H9 (cell line): ENCODE results near the gene NHLH1. TPM values are rescaled to one million over a fixed set of nuclear protein-coding genes. Genes with fewer than 3 reads are reported as not detected.
A peak's percentile ranks its signal among the peaks of the same experiment; 100 is the strongest.

Experiments
- DNase-seq: peaks from one replicate; pipeline ENCODE4 v3.0.0-alpha.2; 2017
- H2AFZ ChIP-seq: one replicate; pipeline ENCODE4 v1.6.1; 2013; ENCODE audit warnings: mild to moderate bottlenecking, low read length, control low read depth, moderate library complexity
- H2AK5ac ChIP-seq: 2 replicates; pipeline ENCODE4 v1.6.1; 2013; ENCODE audit warnings: low read length, control low read depth, mixed read lengths; ENCODE audit not compliant: insufficient read length
- H2BK120ac ChIP-seq: one replicate; pipeline ENCODE4 v1.6.1; 2013; ENCODE audit warnings: low read depth, mild to moderate bottlenecking, low read length, control low read depth, inconsistent platforms; ENCODE audit not compliant: poor library complexity, severe bottlenecking
- H2BK12ac ChIP-seq: 2 replicates; pipeline ENCODE4 v1.6.1; 2013; ENCODE audit warnings: low read length, control low read depth, mixed read lengths, low read depth; ENCODE audit not compliant: insufficient read length
- H2BK15ac ChIP-seq: 2 replicates; pipeline ENCODE4 v1.6.1; 2013; ENCODE audit warnings: low read depth, low read length, control low read depth
- H2BK20ac ChIP-seq: one replicate; pipeline ENCODE4 v1.6.1; 2013; ENCODE audit warnings: low read depth, mild to moderate bottlenecking, low read length, control low read depth, inconsistent platforms; ENCODE audit not compliant: poor library complexity, severe bottlenecking
- H2BK5ac ChIP-seq: 2 replicates; pipeline ENCODE4 v1.6.1; 2013; ENCODE audit warnings: low read length, control low read depth, mixed read lengths; ENCODE audit not compliant: insufficient read length
- H3K14ac ChIP-seq: 2 replicates; pipeline ENCODE4 v1.6.1; 2013; ENCODE audit warnings: low read length, control low read depth; ENCODE audit not compliant: insufficient read depth
- H3K18ac ChIP-seq: 2 replicates; pipeline ENCODE4 v1.6.1; 2013; ENCODE audit warnings: low read depth, mild to moderate bottlenecking, mixed read lengths, low read length, control low read depth; ENCODE audit not compliant: insufficient read length
- H3K23ac ChIP-seq: 2 replicates; pipeline ENCODE4 v1.6.1; 2013; ENCODE audit warnings: low read length, control low read depth, mixed read lengths, low read depth; ENCODE audit not compliant: insufficient read length
- H3K23me2 ChIP-seq: 2 replicates; pipeline ENCODE4 v1.6.1; 2013; ENCODE audit warnings: low read depth, mild to moderate bottlenecking, mixed read lengths, low read length, control low read depth; ENCODE audit not compliant: insufficient read length, poor library complexity, severe bottlenecking
- H3K27ac ChIP-seq: 2 replicates; pipeline ENCODE4 v1.5.1; 2013; ENCODE audit warnings: low read length, control low read depth, mixed read lengths, low read depth; ENCODE audit not compliant: insufficient read length
- H3K27me3 ChIP-seq: 2 replicates; pipeline ENCODE4 v1.6.1; 2013; ENCODE audit warnings: low read length, control low read depth, inconsistent platforms; ENCODE audit not compliant: insufficient read depth
- H3K4ac ChIP-seq: 2 replicates; pipeline ENCODE4 v1.6.1; 2013; ENCODE audit warnings: low read depth, mild to moderate bottlenecking, control low read depth, inconsistent platforms, low read length, moderate library complexity
- H3K4me1 ChIP-seq: 2 replicates; pipeline ENCODE4 v1.6.1; 2013; ENCODE audit warnings: low read length, control low read depth, inconsistent platforms; ENCODE audit not compliant: insufficient read depth
- H3K4me2 ChIP-seq: 2 replicates; pipeline ENCODE4 v1.6.1; 2013; ENCODE audit warnings: low read length, control low read depth, mixed read lengths; ENCODE audit not compliant: insufficient read length, insufficient read depth
- H3K56ac ChIP-seq: 2 replicates; pipeline ENCODE4 v1.6.1; 2013; ENCODE audit warnings: low read depth, mild to moderate bottlenecking, mixed read lengths, low read length, control low read depth; ENCODE audit not compliant: insufficient read length
- H3K79me1 ChIP-seq: 2 replicates; pipeline ENCODE4 v1.6.1; 2013; ENCODE audit warnings: low read depth, mild to moderate bottlenecking, moderate library complexity, low read length, control low read depth, inconsistent platforms; ENCODE audit not compliant: insufficient read depth, poor library complexity, severe bottlenecking
- H3K79me2 ChIP-seq: 2 replicates; pipeline ENCODE4 v1.6.1; 2013; ENCODE audit warnings: low read length, control low read depth, inconsistent platforms; ENCODE audit not compliant: insufficient read depth
- H3K9ac ChIP-seq: 2 replicates; pipeline ENCODE4 v1.6.1; 2013; ENCODE audit warnings: low read length, control low read depth, mixed read lengths; ENCODE audit not compliant: insufficient read length; ENCODE audit errors: extremely low read depth
- H3K9me3 ChIP-seq: one replicate; pipeline ENCODE4 v1.6.1; 2013; ENCODE audit warnings: low read depth, low read length, inconsistent platforms; ENCODE audit not compliant: control insufficient read depth
- H3T11ph ChIP-seq: one replicate; pipeline ENCODE4 v1.6.1; 2013; ENCODE audit warnings: mild to moderate bottlenecking, low read length, control low read depth, inconsistent platforms
- H4K20me1 ChIP-seq: one replicate; pipeline ENCODE4 v1.6.1; 2013; ENCODE audit not compliant: control insufficient read depth, insufficient read length, insufficient read depth
- H4K5ac ChIP-seq: 2 replicates; pipeline ENCODE4 v1.6.1; 2013; ENCODE audit warnings: low read depth, mild to moderate bottlenecking, mixed read lengths, low read length, control low read depth; ENCODE audit not compliant: insufficient read length
- H4K8ac ChIP-seq: replicated peaks from 2 replicates; pipeline ENCODE4 v1.6.1; 2013; ENCODE audit warnings: low read length, control low read depth, mixed read lengths, low read depth; ENCODE audit not compliant: insufficient read length
- H4K91ac ChIP-seq: 2 replicates; pipeline ENCODE4 v1.6.1; 2013; ENCODE audit warnings: low read depth, mild to moderate bottlenecking, moderate library complexity, mixed read lengths, low read length, control low read depth; ENCODE audit not compliant: insufficient read length
- H3K27ac Mint-ChIP-seq, 3 experiments: 2 replicates in 2 of 3; 3 replicates in 1 of 3; pipeline ENCODE4 v1.8.0; 2020 to 2021; ENCODE audit warnings: mixed read lengths in 3 of 3, mild to moderate bottlenecking in 1 of 3, moderate library complexity in 1 of 3
- H3K27me3 Mint-ChIP-seq: 2 replicates; pipeline ENCODE4 v1.8.0; 2021; ENCODE audit warnings: low read depth, mild to moderate bottlenecking, moderate library complexity, mixed read lengths
- H3K36me3 Mint-ChIP-seq, 3 experiments: 2 replicates in 2 of 3; 3 replicates in 1 of 3; pipeline ENCODE4 v1.8.0; 2020 to 2021; ENCODE audit warnings: low read depth in 3 of 3, mixed read lengths in 3 of 3; ENCODE audit not compliant: insufficient read depth in 1 of 3
- H3K4me1 Mint-ChIP-seq, 2 experiments: 2 replicates each; pipeline ENCODE4 v1.8.0; 2020; ENCODE audit warnings: mixed read lengths in 2 of 2
- H3K4me3 Mint-ChIP-seq, 2 experiments: 2 replicates in 1 of 2; 3 replicates in 1 of 2; pipeline ENCODE4 v1.8.0; 2020 to 2021; ENCODE audit warnings: mild to moderate bottlenecking in 2 of 2, mixed read lengths in 2 of 2, moderate library complexity in 1 of 2
- H3K9me3 Mint-ChIP-seq, 2 experiments: 2 replicates in 1 of 2; 3 replicates in 1 of 2; pipeline ENCODE4 v1.8.0; 2020; ENCODE audit warnings: mild to moderate bottlenecking in 2 of 2, mixed read lengths in 2 of 2, moderate library complexity in 1 of 2
- CTCF ChIP-seq: fragments of 200-600 bp; sonication (generic); conservative IDR thresholded peaks from 3 replicates; pipeline ENCODE4 v1.8.0; 2021; ENCODE audit warnings: antibody characterized with exemption, mild to moderate bottlenecking
- WGBS: extraction: QIAGEN DNeasy Blood & Tissue Kit; methylation state at CpG from one replicate; pipeline ENCODE4 v1.1.7; 2013; ENCODE audit warnings: missing lambda C conversion rate, low lambda C conversion rate, mixed read lengths; ENCODE audit not compliant: insufficient read length; ENCODE audit errors: extremely low coverage; 5-methylcytosine and 5-hydroxymethylcytosine counted together
- total RNA-seq: library from RNA; stranded (reverse); gene quantifications from 2 replicates; pipeline ENCODE4 v1.2.1, GENCODE V29; 2021

NHLH1 gene
- total RNA-seq, 1 experiment from 2014 or later = 1.5 TPM

DNA sequence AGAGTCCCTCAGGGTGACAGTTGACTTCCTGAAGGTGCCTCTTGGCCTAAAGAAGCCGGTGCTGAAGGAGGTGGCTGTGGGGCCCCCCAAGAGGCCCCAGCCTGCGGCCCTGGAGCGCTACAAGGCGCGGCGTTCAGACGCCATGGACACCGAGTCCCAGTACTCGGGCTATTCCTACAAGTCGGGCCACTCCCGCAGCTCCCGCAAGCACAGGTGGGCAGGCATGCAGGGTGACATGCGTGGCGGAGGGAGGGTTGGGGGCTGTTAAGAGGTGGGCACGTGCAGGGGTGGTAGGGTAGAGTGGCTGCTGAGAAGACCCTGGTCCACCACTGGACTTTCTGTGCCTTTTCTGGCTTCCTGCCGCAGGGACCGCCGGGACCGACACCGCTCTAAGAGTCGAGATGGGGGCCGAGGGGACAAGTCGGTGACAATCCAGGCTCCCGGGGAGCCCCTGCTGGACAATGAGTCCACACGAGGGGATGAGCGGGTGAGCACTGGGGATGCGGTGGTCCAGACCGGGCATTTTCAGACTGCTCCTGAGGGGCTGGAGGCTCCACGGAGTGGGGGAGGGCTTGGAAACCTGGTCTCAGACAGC is 48.9 kb downstream of the NHLH1 start:
- Mint-ChIP-seq H3K36me3 (peaks cover 22 to 51% (median 39%) of the 10 kb centered on the region in 3 experiments; a peak in 6 of 7 replicates), H3K4me3 (no peak overlapping the region), H3K27me3 (no peaks in the 10 kb centered on the region), H3K9me3 (no peaks in the 10 kb centered on the region), H3K4me1 (peaks cover 23 to 27% of the 10 kb centered on the region in 2 experiments), H3K27ac (peak overlapping the region in 2 of 3 experiments; percentile 37 to 65; a peak in 2 of 7 replicates)
- no peaks in the 10 kb centered on the region for H3K9me3 ChIP-seq
- H3K23me2 ChIP-seq = no peaks in the 10 kb centered on the region
- H4K8ac ChIP-seq = no peak overlapping the region
- no peak overlapping the region for H3K23ac ChIP-seq
- no peak overlapping the region for H2BK12ac ChIP-seq
- H3K4me1 ChIP-seq = no peaks in the 10 kb centered on the region; the same call in 1 of the 2 replicates
- H3K56ac ChIP-seq = no peak overlapping the region
- peaks cover 3% of the 10 kb centered on the region; the same call in 1 of the 2 replicates for H3K79me2 ChIP-seq
- H2BK5ac ChIP-seq = no peak overlapping the region
- no peak overlapping the region for H2BK15ac ChIP-seq
- no peak overlapping the region for H2AFZ ChIP-seq
- no peak overlapping the region for H3K9ac ChIP-seq
- no peak overlapping the region for H4K91ac ChIP-seq
- no peaks in the 10 kb centered on the region for H3K27me3 ChIP-seq
- no peak for TF ChIP-seq CTCF
- H2BK120ac ChIP-seq = no peak overlapping the region
- no peak for DNase-seq
- H3K18ac ChIP-seq = no peak overlapping the region
- H3K79me1 ChIP-seq = peaks cover 3% of the 10 kb centered on the region
- no peak overlapping the region for H3K4me2 ChIP-seq
- H3K4ac ChIP-seq = no peak overlapping the region
- no CpG with 5 or more reads among the region's 29 CpGs for WGBS
- H2BK20ac ChIP-seq = no peak overlapping the region
- H2AK5ac ChIP-seq = no peak overlapping the region
- H3T11ph ChIP-seq = no peak overlapping the region
- no peak overlapping the region for H4K5ac ChIP-seq
- no peak overlapping the region for H3K27ac ChIP-seq
- H4K20me1 ChIP-seq = peaks cover 5% of the 10 kb centered on the region
- no peak overlapping the region for H3K14ac ChIP-seq
